NOMO-1 treated with DMSO at 0.1 percent for 48 hours (cell line): ENCODE data around the gene GGA2.
"Not testable (repeated sequence)": the region's sequence is repeated elsewhere in the genome, so short reads cannot be mapped to it uniquely, and the experiment has no call there.

Source experiments
- DNase-seq: peaks from one replicate; lab custom pipeline; 2025; ENCODE audit not compliant: unreplicated experiment; lab: John Stamatoyannopoulos, UW

Gene GGA2

GRCh38 chr16:23478566-23478965 is 31.7 kb downstream of the GGA2 start:
- DNase-seq: no peak

GRCh38 chr16:23476289-23476688 is 34.0 kb downstream of the GGA2 start:
- DNase-seq: no peak

- no peak for DNase-seq
These were observed 40.5 kb downstream of the GGA2 start for GRCh38 chr16:23469814-23470213.

- DNase-seq: no peak
These were observed 44.0 kb downstream of the GGA2 start for GRCh38 chr16:23466162-23466885.

- no peak for DNase-seq
These were observed 45.1 kb downstream of the GGA2 start for GRCh38 chr16:23465179-23465578.

- no peak for DNase-seq
These were observed 46.1 kb downstream of the GGA2 start for GRCh38 chr16:23464196-23464595.

GRCh38 chr16:23462994-23463393 is 47.3 kb downstream of the GGA2 start:
- DNase-seq: not testable (repeated sequence)

- DNase-seq: no peak
These were observed 56.8 kb downstream of the GGA2 start for GRCh38 chr16:23453338-23454052.

GRCh38 chr16:23452572-23453337 is 57.5 kb downstream of the GGA2 start, which contains the start of gene COG7:
TSS of gene COG7 (minus strand) at chr16:23453189. CDS start at chr16:23452994, 195 bp downstream.
- peak; percentile 82 for DNase-seq

- DNase-seq: no peak
These were observed 58.1 kb downstream of the GGA2 start for GRCh38 chr16:23452221-23452571.

- DNase-seq: no peak
These were observed 61.9 kb downstream of the GGA2 start for GRCh38 chr16:23448392-23448791.

GRCh38 chr16:23437542-23437941 is 72.8 kb downstream of the GGA2 start:
- DNase-seq: not testable (repeated sequence)

GRCh38 chr16:23436951-23437350 is 73.3 kb downstream of the GGA2 start:
- no peak for DNase-seq

- DNase-seq: peak; percentile 78
These were observed 74.8 kb downstream of the GGA2 start for GRCh38 chr16:23435500-23435899.

- DNase-seq: peak; percentile 50
These were observed 75.9 kb downstream of the GGA2 start for GRCh38 chr16:23434380-23434779.

GRCh38 chr16:23433261-23433920 is 76.9 kb downstream of the GGA2 start:
- DNase-seq: no peak

GRCh38 chr16:23432176-23433128 is 77.8 kb downstream of the GGA2 start:
- DNase-seq: no peak

- DNase-seq: no peak
These were observed 81.9 kb downstream of the GGA2 start for GRCh38 chr16:23428351-23428750.

- DNase-seq: no peak
These were observed 85.9 kb downstream of the GGA2 start for GRCh38 chr16:23424292-23424958.
